IMR-90 (cell line): Measurements from ENCODE around the gene CTRL. TPM values are rescaled to one million over a fixed set of nuclear protein-coding genes. Genes with fewer than 3 reads are reported as not detected.

Source experiments
- ATAC-seq: fragments of 200-7000 bp; cut with Tn5 transposase; 2 replicates; pipeline ENCODE4 v1.9.1; 2020; ENCODE audit warnings: low read depth, mild to moderate bottlenecking, moderate library complexity
- BruUV-seq: library from RNA; stranded (reverse); fragments of 400-500 nt; replicated peaks from 2 replicates; lab custom pipeline; 2021; lab: Mats Ljungman, UMichigan
- CTCF ChIA-PET: fragments of 300-600 bp; formaldehyde crosslinking; extraction: SDS; loops from one replicate; lab custom pipeline; 2021; ENCODE audit warnings: antibody characterized with exemption; lab: Yijun Ruan, JAX
- POLR2A ChIA-PET: fragments of 300-600 bp; sonication (Branson Sonifier 250); formaldehyde crosslinking; loops from one replicate; lab custom pipeline; 2022; ENCODE audit warnings: antibody characterized with exemption; ENCODE audit not compliant: unreplicated experiment; lab: Charles Lee
- DNase-seq: peaks from one replicate; pipeline ENCODE4 v3.0.0; 2013
- H2AFZ ChIP-seq: replicated peaks from 2 replicates; pipeline ENCODE3; 2013; ENCODE audit warnings: low read length, mild to moderate bottlenecking; ENCODE audit not compliant: poor library complexity
- H2AK5ac ChIP-seq: 2 replicates; pipeline ENCODE4 v1.6.1; 2013; ENCODE audit warnings: low read depth, low read length, inconsistent platforms
- H2AK9ac ChIP-seq: replicated peaks from 2 replicates; pipeline ENCODE3; 2013; ENCODE audit warnings: mild to moderate bottlenecking, low read depth, low read length, moderate library complexity; ENCODE audit not compliant: poor library complexity
- H2BK120ac ChIP-seq: 2 replicates; pipeline ENCODE4 v1.6.1; 2013; ENCODE audit warnings: low read depth, low read length, inconsistent platforms
- H2BK15ac ChIP-seq: 3 replicates; pipeline ENCODE4 v1.6.1; 2013; ENCODE audit warnings: low read depth, low read length, inconsistent platforms
- H2BK20ac ChIP-seq: 2 replicates; pipeline ENCODE4 v1.6.1; 2013; ENCODE audit warnings: low read depth, mild to moderate bottlenecking, inconsistent platforms, low read length, moderate library complexity
- H2BK5ac ChIP-seq: 2 replicates; pipeline ENCODE4 v1.6.1; 2013; ENCODE audit warnings: mild to moderate bottlenecking, low read depth, low read length, inconsistent platforms; ENCODE audit not compliant: poor library complexity, severe bottlenecking
- H3K14ac ChIP-seq: replicated peaks from 2 replicates; pipeline ENCODE4 v1.6.1; 2013; ENCODE audit warnings: low read depth, low read length, inconsistent platforms
- H3K18ac ChIP-seq: 2 replicates; pipeline ENCODE4 v1.6.1; 2013; ENCODE audit warnings: low read depth, low read length, control low read depth
- H3K23ac ChIP-seq: 2 replicates; pipeline ENCODE4 v1.6.1; 2013; ENCODE audit warnings: low read depth, low read length, inconsistent platforms
- H3K27ac ChIP-seq: 2 replicates; pipeline ENCODE4 v1.5.1; 2013; ENCODE audit warnings: mild to moderate bottlenecking, control low read depth, low read length; ENCODE audit not compliant: insufficient read depth
- H3K27me3 ChIP-seq: 2 replicates; pipeline ENCODE4 v1.6.1; 2013; ENCODE audit warnings: low read length; ENCODE audit not compliant: control insufficient read depth, insufficient read depth
- H3K36me3 ChIP-seq: 2 replicates; pipeline ENCODE4 v1.6.1; 2013; ENCODE audit warnings: low read length, mixed read lengths; ENCODE audit not compliant: control insufficient read depth, insufficient read depth
- H3K4ac ChIP-seq: 2 replicates; pipeline ENCODE4 v1.6.1; 2013; ENCODE audit warnings: low read depth, low read length, inconsistent platforms
- H3K4me1 ChIP-seq: 2 replicates; pipeline ENCODE4 v1.6.1; 2013; ENCODE audit warnings: low read length, mixed read lengths; ENCODE audit not compliant: control insufficient read depth, insufficient read depth
- H3K4me2 ChIP-seq: 2 replicates; pipeline ENCODE4 v1.6.1; 2013; ENCODE audit warnings: low read depth, mild to moderate bottlenecking, control low read depth, low read length, moderate library complexity
- H3K4me3 ChIP-seq: 2 replicates; pipeline ENCODE4 v1.5.1; 2013; ENCODE audit warnings: low read depth, mild to moderate bottlenecking, control low read depth, low read length, moderate library complexity; ENCODE audit not compliant: insufficient read depth
- H3K56ac ChIP-seq: 2 replicates; pipeline ENCODE4 v1.6.1; 2013; ENCODE audit warnings: low read length, inconsistent platforms; ENCODE audit not compliant: insufficient read depth; ENCODE audit errors: extremely low read depth
- H3K79me1 ChIP-seq, 2 experiments: 2 replicates each; pipeline ENCODE4 v1.6.1; 2013; ENCODE audit warnings: low read length in 2 of 2, inconsistent platforms in 1 of 2, low read depth in 1 of 2
- H3K9ac ChIP-seq: 2 replicates; pipeline ENCODE4 v1.6.1; 2013; ENCODE audit warnings: low read depth, low read length, control low read depth
- H3K9me1 ChIP-seq: 2 replicates; pipeline ENCODE4 v1.6.1; 2013; ENCODE audit warnings: low read length, inconsistent platforms; ENCODE audit not compliant: insufficient read depth
- H3K9me3 ChIP-seq: 2 replicates; pipeline ENCODE4 v1.6.1; 2013; ENCODE audit warnings: low read length; ENCODE audit not compliant: control insufficient read depth, insufficient read depth
- H4K20me1 ChIP-seq: 2 replicates; pipeline ENCODE4 v1.6.1; 2013; ENCODE audit warnings: low read length, inconsistent platforms; ENCODE audit not compliant: insufficient read depth
- H4K5ac ChIP-seq: 2 replicates; pipeline ENCODE4 v1.6.1; 2013; ENCODE audit warnings: mild to moderate bottlenecking, low read depth, low read length, control low read depth
- H4K8ac ChIP-seq, 2 experiments: 2 replicates each; pipeline ENCODE4 v1.6.1; 2013; ENCODE audit warnings: low read depth in 2 of 2, low read length in 2 of 2, control low read depth in 1 of 2, inconsistent platforms in 1 of 2
- H4K91ac ChIP-seq: 2 replicates; pipeline ENCODE4 v1.6.1; 2013; ENCODE audit warnings: low read depth, low read length, inconsistent platforms; ENCODE audit not compliant: insufficient read depth
- CHD1 ChIP-seq: IDR thresholded peaks from 2 replicates; pipeline ENCODE4 v1.6.1; 2012; ENCODE audit warnings: low read depth, low read length, improper control_type of control experiment
- MAZ ChIP-seq: IDR thresholded peaks from 2 replicates; pipeline ENCODE4 v1.6.1; 2012; ENCODE audit warnings: low read depth, mild to moderate bottlenecking, low read length, improper control_type of control experiment, moderate library complexity, borderline replicate concordance
- MXI1 ChIP-seq: IDR thresholded peaks from 2 replicates; pipeline ENCODE4 v1.6.1; 2012; ENCODE audit warnings: low read depth, mild to moderate bottlenecking, low read length, moderate library complexity, borderline replicate concordance
- NFE2L2 ChIP-seq: fragments of 150-350 bp; IDR thresholded peaks from 2 replicates; pipeline ENCODE4 v1.6.1; 2016; ENCODE audit warnings: low read depth, mild to moderate bottlenecking, low read length
- POLR2A ChIP-seq: IDR thresholded peaks from 2 replicates; pipeline ENCODE4 v1.6.1; 2012; ENCODE audit warnings: mild to moderate bottlenecking, low read depth, low read length
- RFX5 ChIP-seq: IDR thresholded peaks from 2 replicates; pipeline ENCODE4 v1.8.0; 2012; ENCODE audit warnings: low read depth, mild to moderate bottlenecking, low read length, moderate library complexity
- WGBS, 2 experiments: methylation state at CpG; one replicate each; pipeline versions ENCODE4 v1.1.5 to v1.1.7; 2013; ENCODE audit warnings: missing lambda C conversion rate in 2 of 2; ENCODE audit not compliant: insufficient read length in 1 of 2; ENCODE audit errors: extremely low coverage in 2 of 2; 5-methylcytosine and 5-hydroxymethylcytosine counted together
- dilution Hi-C: fragments of 300-500 bp; cut with HindIII; formaldehyde crosslinking; loops from one replicate; pipeline ENCODE4 v1.14.3; 2018; ENCODE audit warnings: low sequenced_read_pairs; ENCODE audit not compliant: unreplicated experiment
- in situ Hi-C: fragments of 300-500 bp; cut with MboI; formaldehyde crosslinking; loops from 3 replicates; pipeline ENCODE4 v1.14.3; 2019; ENCODE audit warnings: low sequenced_read_pairs, inconsistent platforms, mixed read lengths
- intact Hi-C: fragments of 100-400 bp; cut with micrococcal nuclease; formaldehyde crosslinking; loops from 2 replicates; pipeline ENCODE4 v1.10.0; 2022
- polyA plus RNA-seq, 3 experiments: library from polyadenylated mRNA; depleted of rRNA; stranded (reverse); fragments of >200 nt; gene quantifications; 2 replicates each; pipeline ENCODE4 v1.2.3, GENCODE V29; 2012; ENCODE audit warnings: low replicate concordance in 1 of 3
- total RNA-seq: library from RNA; depleted of rRNA; stranded (reverse); fragments of >200 nt; gene quantifications from 2 replicates; pipeline ENCODE4 v1.2.3, GENCODE V29; 2012
- TF ChIP-seq, protein P1 (sequence below): fragments of 150-350 bp; IDR thresholded peaks from 2 replicates; pipeline ENCODE4 v1.6.1; 2017; ENCODE audit warnings: mild to moderate bottlenecking, antibody characterized with exemption, low read length, low read depth

CTRL gene
- total and polyA plus RNA-seq, 2 of the 4 experiments (the other 2 are of a cell fraction): 0.18 to 1.1 TPM

- H3K18ac ChIP-seq: peak overlapping the region; percentile 26
- H2BK15ac ChIP-seq: no peak overlapping the region
- H3K4me1 ChIP-seq: peaks cover 11% of the 10 kb centered on the region
- peaks cover 14 to 50% of the 10 kb centered on the region in 2 experiments; a peak in 3 of 4 replicates for H3K79me1 ChIP-seq
- H4K20me1 ChIP-seq: peaks cover 14% of the 10 kb centered on the region
- intact Hi-C loops: loop anchor here (1.0 to 5.0 kb wide), 2 partner anchors 105 to 373 kb away; partner anchors contain the start of gene CTCF
- peak overlapping the region; percentile 94 for H3K4me3 ChIP-seq
- H4K5ac ChIP-seq: peak overlapping the region; percentile 87
- DNase-seq (peak; percentile 87), ATAC-seq (peak; percentile 81)
- H3K56ac ChIP-seq: peak overlapping the region; percentile 89
- H2AK9ac ChIP-seq: peak overlapping the region; percentile 100
- TF ChIP-seq POLR2A (peak; percentile 70; the same call in 1 of the 2 replicates), RFX5 (no peak), MAZ (peak; percentile 37; the same call in 1 of the 2 replicates), CHD1 (0 out of 2 replicates have a peak, but pooled peaks have one; percentile 51), NFE2L2 (no peak), MXI1 (0 out of 2 replicates have a peak, but pooled peaks have one; percentile 60)
- TF ChIP-seq, protein P1, sequence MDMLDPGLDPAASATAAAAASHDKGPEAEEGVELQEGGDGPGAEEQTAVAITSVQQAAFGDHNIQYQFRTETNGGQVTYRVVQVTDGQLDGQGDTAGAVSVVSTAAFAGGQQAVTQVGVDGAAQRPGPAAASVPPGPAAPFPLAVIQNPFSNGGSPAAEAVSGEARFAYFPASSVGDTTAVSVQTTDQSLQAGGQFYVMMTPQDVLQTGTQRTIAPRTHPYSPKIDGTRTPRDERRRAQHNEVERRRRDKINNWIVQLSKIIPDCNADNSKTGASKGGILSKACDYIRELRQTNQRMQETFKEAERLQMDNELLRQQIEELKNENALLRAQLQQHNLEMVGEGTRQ: peak; percentile 91
- ChIA-PET POLR2A (interaction anchor here (0.5 to 0.7 kb wide), 3 partner anchors 151 to 414 kb away, joined by 3 read pairs; partner anchors contain the start of gene ACD), CTCF (interaction anchor here (0.6 to 3.0 kb wide), 2 partner anchors 18 to 119 kb away, joined by 3 to 16 read pairs; no protein-coding TSS in a partner anchor)
- 1% methylated on average over 30 of the region's 55 CpGs; no CpG with 5 or more reads in 1 of the 2 experiments for WGBS, 2 experiments
- peak overlapping the region; percentile 95 for H3K4ac ChIP-seq
- H3K36me3 ChIP-seq: peaks cover 18% of the 10 kb centered on the region
- peak overlapping the region; percentile 89 for H2BK5ac ChIP-seq
- peak overlapping the region; percentile 99 for H3K14ac ChIP-seq
- no TSS peak for BruUV-seq
- peak overlapping the region; percentile 94 for H3K4me2 ChIP-seq
- peaks cover 12% of the 10 kb centered on the region for H3K9me1 ChIP-seq
- in situ Hi-C loops: loop anchor here (25.0 kb wide), 1 partner anchor 398 kb away; the partner anchor contains the start of gene RIPOR1
- H2BK120ac ChIP-seq: peak overlapping the region; percentile 55; the same call in 1 of the 2 replicates
- H4K91ac ChIP-seq: peak overlapping the region; percentile 93
- no peak overlapping the region for H2BK20ac ChIP-seq
- peak overlapping the region; percentile 97 for H3K23ac ChIP-seq
- dilution Hi-C loops: no loop called here
- H2AFZ ChIP-seq: peak overlapping the region; percentile 99
- H3K27me3 ChIP-seq: no peaks in the 10 kb centered on the region
- peak overlapping the region; percentile 98 for H3K27ac ChIP-seq
- peak overlapping the region; percentile 98 for H2AK5ac ChIP-seq
- H4K8ac ChIP-seq: peak overlapping the region; percentile 91 to 97
- H3K9ac ChIP-seq: peak overlapping the region; percentile 99
- H3K9me3 ChIP-seq: no peaks in the 10 kb centered on the region
Measured at GRCh38 chr16:67935402-67936123, 3.9 kb upstream of the CTRL start.
